ENCODE measurements around the gene FCHO1.

GRCh38 chr19:17764348-17764747 is 13.1 kb downstream of the FCHO1 start:
- no peak for TF ChIP-seq POLR2A (IDR thresholded peaks at IDR 0.05)
- no peak for TF ChIP-seq CTCF (IDR thresholded peaks at IDR 0.05)

Measured in transverse colon (tissue), 3 donors.